Hepatocyte (in vitro differentiated cells): Measurements from ENCODE around the gene CCDC148. TPM values are rescaled to one million over a fixed set of nuclear protein-coding genes. Genes with fewer than 3 reads are reported as not detected.

Experiments used
- DNase-seq: peaks from one replicate; pipeline ENCODE4 v3.0.0-alpha.2; 2016; ENCODE audit warnings: low spot score
- H2AFZ ChIP-seq: fragments of 200-600 bp; sonication (generic); 2 replicates; pipeline ENCODE4 v1.6.0; 2016; ENCODE audit warnings: antibody characterized with exemption, mild to moderate bottlenecking
- H3K27ac ChIP-seq: fragments of 200-600 bp; sonication (generic); 2 replicates; pipeline ENCODE4 v1.5.1; 2016; ENCODE audit warnings: mild to moderate bottlenecking
- H3K27me3 ChIP-seq: fragments of 200-600 bp; sonication (generic); 2 replicates; pipeline ENCODE4 v1.6.1; 2016
- H3K36me3 ChIP-seq: fragments of 200-600 bp; sonication (generic); replicated peaks from 2 replicates; pipeline ENCODE4 v1.5.1; 2016; ENCODE audit warnings: low read depth; ENCODE audit not compliant: insufficient read depth
- H3K4me1 ChIP-seq: fragments of 200-600 bp; sonication (generic); 2 replicates; pipeline ENCODE4 v1.5.1; 2016; ENCODE audit warnings: mild to moderate bottlenecking, moderate library complexity; ENCODE audit not compliant: insufficient read depth
- H3K4me2 ChIP-seq: fragments of 200-600 bp; sonication (generic); 2 replicates; pipeline ENCODE4 v1.6.0; 2016
- H3K4me3 ChIP-seq: fragments of 200-600 bp; sonication (generic); 2 replicates; pipeline ENCODE4 v1.5.1; 2016; ENCODE audit warnings: mild to moderate bottlenecking
- H3K79me2 ChIP-seq: fragments of 200-600 bp; sonication (generic); 2 replicates; pipeline ENCODE4 v1.6.0; 2017; ENCODE audit warnings: mild to moderate bottlenecking
- H3K9me2 ChIP-seq: fragments of 200-600 bp; sonication (generic); replicated peaks from 2 replicates; pipeline ENCODE4 v1.6.0; 2017; ENCODE audit warnings: mild to moderate bottlenecking; ENCODE audit not compliant: insufficient read depth
- H3K9me3 ChIP-seq: fragments of 200-600 bp; sonication (generic); 2 replicates; pipeline ENCODE4 v1.5.1; 2016; ENCODE audit warnings: low read depth, mild to moderate bottlenecking
- H4K20me1 ChIP-seq: fragments of 200-600 bp; sonication (generic); 2 replicates; pipeline ENCODE4 v1.6.0; 2016; ENCODE audit warnings: mild to moderate bottlenecking; ENCODE audit not compliant: insufficient read depth, poor library complexity, severe bottlenecking
- EZH2 ChIP-seq: fragments of 200-600 bp; sonication (generic); IDR thresholded peaks from 2 replicates; pipeline ENCODE4 v1.6.1; 2016; ENCODE audit warnings: antibody characterized with exemption, mild to moderate bottlenecking, borderline replicate concordance
- EZH2phosphoT487 ChIP-seq: fragments of 200-600 bp; sonication (generic); IDR thresholded peaks from one replicate; pipeline ENCODE4 v1.6.1; 2018; ENCODE audit warnings: antibody characterized with exemption, mild to moderate bottlenecking, low read depth, moderate library complexity; ENCODE audit not compliant: unreplicated experiment, severe bottlenecking
- WGBS: methylation state at CpG from one replicate; pipeline ENCODE4 v1.1.6; 2016; ENCODE audit warnings: low lambda C conversion rate; ENCODE audit errors: missing lambda C conversion rate; 5-methylcytosine and 5-hydroxymethylcytosine counted together
- polyA plus RNA-seq: library from polyadenylated mRNA; unstranded; fragments of >200 nt; fragmentation: Nextera tagmentation; extraction: Ambion mirVana; gene quantifications from 2 replicates; pipeline ENCODE4 v1.2.1, GENCODE V29; 2016
- total RNA-seq: library from RNA; depleted of rRNA; stranded (reverse); fragments of >200 nt; gene quantifications from 2 replicates; pipeline ENCODE4 v1.2.3, GENCODE V29; 2014
- TF ChIP-seq, protein P1 (sequence below): fragments of 200-600 bp; sonication (generic); IDR thresholded peaks from 2 replicates; pipeline ENCODE4 v1.5.1; 2016; ENCODE audit warnings: antibody characterized with exemption, mild to moderate bottlenecking; ENCODE audit not compliant: poor library complexity

The CCDC148 gene
- total and polyA plus RNA-seq, 2 experiments from 2014 or later, result 0.62 to 2.2 TPM

DNA sequence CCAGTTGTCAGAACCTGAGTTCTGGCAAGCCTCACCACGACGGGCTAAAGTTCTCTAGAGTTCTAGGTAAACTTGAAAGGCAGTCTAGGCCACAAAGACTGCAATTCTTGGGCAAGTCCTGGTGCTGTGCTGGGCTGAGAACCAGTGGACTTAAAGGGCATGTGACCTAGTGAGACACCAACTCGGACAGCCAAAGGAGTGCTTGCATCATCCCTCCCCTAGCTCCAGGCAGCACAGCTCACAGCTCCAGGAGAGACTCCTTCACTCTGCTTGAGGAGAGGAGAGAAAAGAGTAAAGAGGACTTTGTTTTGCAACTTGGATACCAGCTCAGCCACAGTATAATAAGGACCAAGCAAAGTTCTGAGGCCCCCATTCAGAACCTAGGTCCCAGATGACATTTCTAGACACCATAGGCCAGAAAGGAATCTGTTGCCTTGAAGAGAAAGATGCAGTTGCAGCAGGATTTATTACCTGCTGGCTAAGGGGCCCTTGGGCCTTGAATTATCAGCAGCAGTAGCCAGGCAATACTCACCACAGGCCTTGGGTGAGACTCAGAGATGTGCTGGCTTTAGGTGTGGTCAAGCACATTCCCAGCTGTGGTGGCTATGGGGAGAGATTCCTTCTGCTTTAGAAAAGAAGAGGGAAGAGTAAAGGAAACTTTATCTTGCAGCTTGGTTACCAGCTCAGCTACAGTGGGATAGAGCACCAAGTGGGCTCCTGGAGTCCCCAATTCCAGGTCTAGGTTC, 303.1 kb downstream of the CCDC148 start:
- no peak for TF ChIP-seq EZH2
- no peak for TF ChIP-seq EZH2phosphoT487
- TF ChIP-seq, protein P1, sequence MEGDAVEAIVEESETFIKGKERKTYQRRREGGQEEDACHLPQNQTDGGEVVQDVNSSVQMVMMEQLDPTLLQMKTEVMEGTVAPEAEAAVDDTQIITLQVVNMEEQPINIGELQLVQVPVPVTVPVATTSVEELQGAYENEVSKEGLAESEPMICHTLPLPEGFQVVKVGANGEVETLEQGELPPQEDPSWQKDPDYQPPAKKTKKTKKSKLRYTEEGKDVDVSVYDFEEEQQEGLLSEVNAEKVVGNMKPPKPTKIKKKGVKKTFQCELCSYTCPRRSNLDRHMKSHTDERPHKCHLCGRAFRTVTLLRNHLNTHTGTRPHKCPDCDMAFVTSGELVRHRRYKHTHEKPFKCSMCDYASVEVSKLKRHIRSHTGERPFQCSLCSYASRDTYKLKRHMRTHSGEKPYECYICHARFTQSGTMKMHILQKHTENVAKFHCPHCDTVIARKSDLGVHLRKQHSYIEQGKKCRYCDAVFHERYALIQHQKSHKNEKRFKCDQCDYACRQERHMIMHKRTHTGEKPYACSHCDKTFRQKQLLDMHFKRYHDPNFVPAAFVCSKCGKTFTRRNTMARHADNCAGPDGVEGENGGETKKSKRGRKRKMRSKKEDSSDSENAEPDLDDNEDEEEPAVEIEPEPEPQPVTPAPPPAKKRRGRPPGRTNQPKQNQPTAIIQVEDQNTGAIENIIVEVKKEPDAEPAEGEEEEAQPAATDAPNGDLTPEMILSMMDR, result no peak
- H3K27ac ChIP-seq, result no peak overlapping the region
- 89% methylated on average over 3 of the region's 3 CpGs for WGBS

GRCh38 chr2:158144914-158145625, 311.5 kb downstream of the CCDC148 start:
- no peak for DNase-seq

More for the DNA sequence above, 303.1 kb downstream of the CCDC148 start:
- Histone ChIP-seq H3K9me2 (no peaks in the 10 kb centered on the region), H3K4me3 (no peak overlapping the region), H4K20me1 (no peaks in the 10 kb centered on the region), H3K79me2 (no peaks in the 10 kb centered on the region), H3K4me2 (no peak overlapping the region), H3K27me3 (no peaks in the 10 kb centered on the region), H2AFZ (no peak overlapping the region), H3K9me3 (no peaks in the 10 kb centered on the region), H3K4me1 (no peaks in the 10 kb centered on the region), H3K36me3 (no peaks in the 10 kb centered on the region)
- no peak for DNase-seq

DNA sequence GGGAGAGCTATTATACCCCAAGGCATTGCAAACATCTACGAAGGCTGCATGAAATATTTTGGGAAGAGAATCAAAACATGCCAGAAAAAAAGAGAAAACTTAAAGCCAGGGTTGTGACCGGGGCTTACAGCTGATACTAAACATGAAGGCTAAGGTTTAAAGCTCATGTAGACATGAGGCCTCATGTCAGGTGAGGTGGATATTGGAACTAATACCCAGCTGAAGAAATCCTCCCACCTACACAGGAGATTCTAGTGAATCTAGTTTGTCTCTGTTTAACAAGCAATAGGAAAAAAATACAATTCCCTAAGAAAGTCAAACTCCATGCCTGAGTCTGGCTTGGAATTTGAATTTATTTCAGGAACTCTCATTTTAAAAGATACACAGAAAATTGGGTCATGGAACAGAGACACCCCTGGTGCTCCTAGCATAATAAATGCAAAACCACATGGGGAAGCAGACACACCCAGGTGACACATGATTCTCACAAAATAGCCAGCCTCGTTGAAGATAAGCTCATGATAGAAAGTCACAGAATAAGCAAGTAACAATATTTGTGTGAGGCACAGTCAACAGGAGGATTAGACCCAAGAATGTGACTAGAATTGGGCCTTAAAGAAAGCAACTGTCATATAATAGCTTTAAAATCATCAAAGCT, 312.7 kb downstream of the CCDC148 start:
- Histone ChIP-seq H3K9me3 (no peaks in the 10 kb centered on the region), H3K79me2 (no peaks in the 10 kb centered on the region), H2AFZ (no peak overlapping the region), H4K20me1 (no peaks in the 10 kb centered on the region), H3K4me2 (no peak overlapping the region), H3K9me2 (no peaks in the 10 kb centered on the region), H3K27ac (peak overlapping the region; percentile 35), H3K4me1 (no peaks in the 10 kb centered on the region), H3K36me3 (no peaks in the 10 kb centered on the region), H3K4me3 (no peak overlapping the region), H3K27me3 (no peaks in the 10 kb centered on the region)
- no peak for TF ChIP-seq EZH2phosphoT487
- TF ChIP-seq, protein P1, result no peak
- no peak for TF ChIP-seq EZH2
- DNase-seq, result no peak
- WGBS, result 72% methylated on average over 3 of the region's 3 CpGs

More at GRCh38 chr2:158144914-158145625, 311.5 kb downstream of the CCDC148 start:
- no peak overlapping the region for H3K4me3 ChIP-seq
- H4K20me1 ChIP-seq, result no peaks in the 10 kb centered on the region
- H3K4me2 ChIP-seq, result no peak overlapping the region
- H3K9me3 ChIP-seq, result no peaks in the 10 kb centered on the region
- H3K27ac ChIP-seq, result no peak overlapping the region
- 95% methylated on average over 13 of the region's 13 CpGs for WGBS
- no peaks in the 10 kb centered on the region for H3K9me2 ChIP-seq
- H2AFZ ChIP-seq, result no peak overlapping the region
- no peaks in the 10 kb centered on the region for H3K27me3 ChIP-seq
- no peaks in the 10 kb centered on the region for H3K79me2 ChIP-seq
- no peak for TF ChIP-seq EZH2
- TF ChIP-seq, protein P1, result no peak
- TF ChIP-seq EZH2phosphoT487, result no peak
- no peaks in the 10 kb centered on the region for H3K4me1 ChIP-seq
- no peaks in the 10 kb centered on the region for H3K36me3 ChIP-seq
